Common myeloid progenitor, CD34-positive (primary cell): ENCODE data around the gene UCK1.
"Not testable (repeated sequence)": the region's sequence is repeated elsewhere in the genome, so short reads cannot be mapped to it uniquely, and the experiment has no call there.

ENCODE experiments used
- CTCF ChIA-PET: fragments of 350-600 bp; sonication (Branson Sonifier 250); formaldehyde crosslinking; loops from one replicate; lab custom pipeline; 2021; ENCODE audit warnings: antibody characterized with exemption; lab: Charles Lee
- POLR2A ChIA-PET: fragments of 350-600 bp; sonication (Branson Sonifier 250); formaldehyde crosslinking; loops from one replicate; lab custom pipeline; 2021; ENCODE audit warnings: antibody characterized with exemption; lab: Charles Lee
- DNase-seq, 3 donors: peaks; one replicate each; pipeline versions ENCODE4 v3.0.0 to v3.0.0-alpha.2; 2013
- H3K27ac ChIP-seq, 2 experiments: 1 replicate in 1 of 2; 2 replicates in 1 of 2; pipeline ENCODE4 v1.7.0; 2013; ENCODE audit warnings: inconsistent platforms in 2 of 2, low read length in 2 of 2, mild to moderate bottlenecking in 2 of 2, low read depth in 1 of 2, moderate library complexity in 1 of 2; ENCODE audit not compliant: severe bottlenecking in 2 of 2, insufficient read depth in 1 of 2, poor library complexity in 1 of 2
- H3K27me3 ChIP-seq, 5 experiments: replicated peaks in 2 of 5; 1 replicate in 3 of 5; 2 replicates in 2 of 5; pipeline versions ENCODE4 v1.6.1 to v1.7.0; 2013; ENCODE audit warnings: low read length in 4 of 5, mild to moderate bottlenecking in 2 of 5, moderate library complexity in 2 of 5, inconsistent platforms in 1 of 5; ENCODE audit not compliant: insufficient read depth in 5 of 5, control insufficient read depth in 4 of 5
- H3K36me3 ChIP-seq, 4 experiments: 1 replicate in 2 of 4; 2 replicates in 2 of 4; pipeline versions ENCODE4 v1.6.1 to v1.7.0; 2013; ENCODE audit warnings: low read length in 3 of 4, control low read depth in 1 of 4, mild to moderate bottlenecking in 1 of 4; ENCODE audit not compliant: control insufficient read depth in 4 of 4, insufficient read depth in 4 of 4
- H3K4me1 ChIP-seq, 4 experiments: 1 replicate in 3 of 4; 2 replicates in 1 of 4; pipeline versions ENCODE4 v1.6.1 to v1.7.1; 2013; ENCODE audit warnings: low read length in 3 of 4, mild to moderate bottlenecking in 3 of 4, control low read depth in 1 of 4, inconsistent platforms in 1 of 4, moderate library complexity in 1 of 4; ENCODE audit not compliant: control insufficient read depth in 4 of 4, insufficient read depth in 4 of 4; ENCODE audit errors: control extremely low read depth in 1 of 4
- H3K4me3 ChIP-seq, 7 experiments: 1 replicate in 4 of 7; 2 replicates in 3 of 7; pipeline versions ENCODE4 v1.5.1 to v1.7.0; 2013; ENCODE audit warnings: mild to moderate bottlenecking in 7 of 7, low read length in 6 of 7, moderate library complexity in 6 of 7, inconsistent platforms in 2 of 7, low read depth in 2 of 7, control low read depth in 1 of 7; ENCODE audit not compliant: insufficient read depth in 4 of 7, control insufficient read depth in 1 of 7; ENCODE audit errors: extremely low read depth in 1 of 7
- H3K9me3 ChIP-seq, 5 experiments: 1 replicate in 4 of 5; 2 replicates in 1 of 5; pipeline versions ENCODE4 v1.6.1 to v1.7.1; 2013; ENCODE audit warnings: low read length in 4 of 5, mild to moderate bottlenecking in 2 of 5, inconsistent platforms in 1 of 5, low read depth in 1 of 5, moderate library complexity in 1 of 5; ENCODE audit not compliant: control insufficient read depth in 4 of 5, insufficient read depth in 2 of 5; ENCODE audit errors: control extremely low read depth in 1 of 5
- WGBS: methylation state at CpG from one replicate; pipeline ENCODE4 v1.1.5; 2013; ENCODE audit not compliant: insufficient coverage; 5-methylcytosine and 5-hydroxymethylcytosine counted together

Gene UCK1

DNA sequence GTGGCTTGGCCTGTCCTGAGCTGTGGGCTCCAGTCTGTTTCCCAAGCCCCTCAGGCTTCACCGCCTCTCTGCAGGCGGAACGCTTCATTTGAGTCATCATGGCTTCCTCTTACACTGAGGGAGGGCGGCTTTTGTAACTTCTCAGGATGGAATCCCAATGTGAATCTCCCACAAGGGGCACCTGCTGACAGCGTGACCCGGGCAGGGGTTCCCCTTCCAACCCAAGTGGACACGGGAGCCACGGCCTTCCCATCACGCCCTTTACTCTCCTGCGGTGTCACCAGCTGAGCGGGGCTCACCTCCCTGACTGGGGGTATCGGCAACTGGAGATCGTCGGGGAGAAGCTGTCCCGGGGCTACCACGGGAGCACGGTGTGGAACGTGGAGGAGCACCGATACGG, 12.5 kb downstream of the UCK1 start:
- Histone ChIP-seq H3K27me3 (no peaks in the 10 kb centered on the region), H3K27ac (no peak overlapping the region), H3K4me3 (no peak overlapping the region), H3K9me3 (peaks cover 0 to 4% (median 0%) of the 10 kb centered on the region in 5 experiments), H3K4me1 (no peaks in the 10 kb centered on the region), H3K36me3 (peaks cover 2 to 85% (median 67%) of the 10 kb centered on the region in 4 experiments)
- CTCF ChIA-PET, result no interaction called here
- WGBS, result 98% methylated on average over 20 of the region's 20 CpGs
- DNase-seq, result no peak
- POLR2A ChIA-PET, result no interaction called here

DNA sequence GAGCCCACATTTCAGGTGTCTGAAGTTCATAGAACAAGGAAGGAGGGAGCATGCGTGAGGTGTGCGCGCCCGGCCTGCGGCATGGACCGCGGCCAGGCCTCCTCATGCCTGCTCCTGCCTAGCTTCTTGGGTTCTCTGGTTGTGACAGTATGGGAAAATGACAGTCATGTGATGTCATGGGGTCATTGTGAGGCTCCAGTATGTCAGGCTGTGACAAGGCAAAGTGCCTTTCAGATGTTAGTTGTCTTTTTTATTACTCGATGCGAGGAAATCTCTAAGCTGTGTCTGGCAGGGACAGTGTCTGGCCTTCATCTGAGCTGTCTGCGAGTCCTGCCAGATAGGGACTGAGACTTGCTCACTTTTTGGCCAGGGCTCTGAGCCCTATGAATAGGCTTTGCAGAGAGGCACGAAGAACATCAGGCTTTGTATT, 13.3 kb downstream of the UCK1 start:
- ChIA-PET POLR2A (no interaction called here), CTCF (no interaction called here)
- 98% methylated on average over 5 of the region's 11 CpGs for WGBS
- Histone ChIP-seq H3K4me3 (no peak overlapping the region), H3K9me3 (peaks cover 0 to 4% (median 0%) of the 10 kb centered on the region in 5 experiments), H3K4me1 (no peaks in the 10 kb centered on the region), H3K27me3 (no peaks in the 10 kb centered on the region), H3K36me3 (peaks cover 5 to 86% (median 69%) of the 10 kb centered on the region in 4 experiments), H3K27ac (no peak overlapping the region)
- DNase-seq, result no peak

DNA sequence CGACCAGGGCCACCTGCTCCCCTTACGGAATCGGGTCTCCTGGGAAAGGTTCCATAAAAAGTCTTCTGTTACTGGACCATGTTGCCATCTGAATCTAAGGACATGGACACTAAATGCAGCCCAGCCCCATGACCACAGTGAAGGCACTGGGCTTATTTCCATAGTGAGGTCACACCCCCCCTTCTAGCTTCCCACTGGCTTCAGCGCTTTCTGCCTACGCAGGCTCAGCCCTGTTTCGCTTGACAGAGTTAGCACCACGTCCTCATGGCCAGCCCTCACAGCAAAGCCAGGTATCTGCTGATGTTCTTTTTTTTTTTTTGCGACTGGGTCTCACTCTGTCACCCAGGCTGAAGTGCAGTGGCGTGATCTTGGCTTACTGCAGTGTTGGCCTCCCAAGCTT, 14.1 kb downstream of the UCK1 start:
- POLR2A ChIA-PET, result no interaction called here

DNA sequence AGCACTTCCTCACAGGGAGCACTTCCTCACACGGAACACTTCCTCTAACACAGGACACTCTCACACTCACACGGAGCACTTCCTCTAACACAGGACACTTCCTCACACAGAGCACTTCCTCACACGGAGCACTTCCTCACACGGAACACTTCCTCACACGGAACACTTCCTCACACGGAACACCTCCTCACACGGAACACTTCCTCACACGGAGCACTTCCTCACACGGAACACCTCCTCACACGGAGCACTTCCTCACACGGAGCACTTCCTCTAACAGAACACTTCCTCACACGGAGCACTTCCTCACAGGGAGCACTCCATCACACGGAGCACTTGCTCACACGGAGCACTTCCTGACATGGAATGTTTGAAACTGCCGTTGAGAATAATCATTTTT, 15.0 kb downstream of the UCK1 start:
- Histone ChIP-seq H3K27me3 (no peaks in the 10 kb centered on the region), H3K27ac (no peak overlapping the region), H3K9me3 (peaks cover 0 to 4% (median 0%) of the 10 kb centered on the region in 5 experiments), H3K4me3 (no peak overlapping the region), H3K36me3 (peaks cover 6 to 83% (median 68%) of the 10 kb centered on the region in 4 experiments), H3K4me1 (no peaks in the 10 kb centered on the region)
- ChIA-PET POLR2A (no interaction called here), CTCF (no interaction called here)
- peak in 2 of 3 donors; percentile 26 to 49 for DNase-seq
- 96% methylated on average over 6 of the region's 15 CpGs for WGBS

More for the DNA sequence above, 14.1 kb downstream of the UCK1 start:
- WGBS, result 97% methylated on average over 7 of the region's 9 CpGs
- no peak overlapping the region for H3K4me3 ChIP-seq
- CTCF ChIA-PET, result no interaction called here
- DNase-seq, result peak in 2 of 3 donors; percentile 30 to 38
- no peaks in the 10 kb centered on the region for H3K4me1 ChIP-seq
- H3K27me3 ChIP-seq, result no peaks in the 10 kb centered on the region
- H3K9me3 ChIP-seq, result peaks cover 0 to 4% (median 0%) of the 10 kb centered on the region in 5 experiments
- H3K36me3 ChIP-seq, result peaks cover 6 to 83% (median 70%) of the 10 kb centered on the region in 4 experiments
- no peak overlapping the region for H3K27ac ChIP-seq

DNA sequence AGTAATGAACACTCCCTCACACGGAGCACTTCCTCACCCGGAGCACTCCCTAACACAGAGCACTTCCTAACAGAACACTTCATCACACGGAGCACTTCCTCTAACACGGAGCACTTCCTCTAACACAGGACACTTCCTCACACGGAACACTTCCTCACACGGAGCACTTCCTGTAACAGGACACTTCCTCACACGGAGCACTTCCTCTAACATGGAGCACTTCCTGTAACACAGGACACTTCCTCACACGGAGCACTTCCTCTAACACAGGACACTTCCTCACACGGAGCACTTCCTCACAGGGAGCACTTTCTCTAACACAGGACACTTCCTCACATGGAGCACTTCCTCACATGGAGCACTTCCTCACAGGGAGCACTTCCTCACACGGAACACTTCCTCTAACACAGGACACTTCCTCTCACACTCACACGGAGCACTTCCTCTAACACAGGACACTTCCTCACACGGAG, 15.5 kb downstream of the UCK1 start:
- POLR2A ChIA-PET, H3K9me3 ChIP-seq, H3K27me3 ChIP-seq, CTCF ChIA-PET, H3K4me3 ChIP-seq, H3K27ac ChIP-seq, H3K4me1 ChIP-seq: not testable (repeated sequence)
- WGBS, result 76% methylated on average over 5 of the region's 12 CpGs
- peak in 2 of 3 donors; percentile 53 to 57 for DNase-seq
- peaks cover 10 to 84% (median 70%) of the 10 kb centered on the region in 4 experiments for H3K36me3 ChIP-seq

DNA sequence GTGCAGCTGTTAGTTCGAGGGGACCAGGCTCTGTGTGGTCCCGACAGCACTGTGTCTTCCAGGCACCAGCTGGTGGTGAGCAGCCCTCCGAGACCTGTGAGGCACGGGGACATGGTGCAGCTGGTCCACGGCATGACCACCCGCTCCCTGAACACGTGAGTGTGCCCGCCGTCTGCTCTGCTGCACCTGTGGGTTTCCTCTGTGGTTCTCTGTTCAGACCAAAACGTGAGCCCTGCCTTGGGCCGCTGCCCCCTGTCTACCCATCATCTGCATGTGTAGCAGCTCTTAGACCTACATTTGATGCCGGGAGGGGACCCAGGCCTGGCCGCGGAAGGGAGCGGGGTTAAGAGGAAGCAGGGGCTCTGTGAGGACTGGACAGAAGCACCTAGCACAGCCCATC, 17.9 kb downstream of the UCK1 start:
- Histone ChIP-seq H3K4me1 (no peaks in the 10 kb centered on the region), H3K9me3 (peaks cover 0 to 4% (median 0%) of the 10 kb centered on the region in 5 experiments), H3K4me3 (no peak overlapping the region), H3K36me3 (peaks cover 7 to 72% (median 59%) of the 10 kb centered on the region in 4 experiments), H3K27me3 (no peaks in the 10 kb centered on the region), H3K27ac (no peak overlapping the region)
- WGBS, result 92% methylated on average over 15 of the region's 15 CpGs
- ChIA-PET CTCF (no interaction called here), POLR2A (no interaction called here)
- no peak for DNase-seq

DNA sequence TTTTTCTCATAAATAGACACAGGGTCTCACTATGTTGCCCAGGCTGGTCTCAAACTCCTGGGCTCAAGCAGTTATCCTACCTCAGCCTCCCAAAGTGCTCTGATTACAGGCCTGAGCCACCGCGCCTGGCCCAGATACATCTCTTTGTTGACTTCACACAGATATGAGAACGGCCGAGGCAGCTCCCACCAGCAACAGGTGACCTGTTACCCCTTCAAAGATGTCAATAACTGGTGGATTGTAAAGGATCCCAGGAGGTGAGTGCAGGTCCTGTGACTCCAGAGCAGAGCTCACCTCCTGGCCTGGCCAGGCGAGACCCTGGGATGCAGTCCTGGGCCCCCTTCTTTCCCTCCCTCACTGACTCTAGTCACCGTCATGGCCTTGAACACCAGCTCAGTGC, 19.2 kb downstream of the UCK1 start:
- H3K4me1 ChIP-seq, result no peaks in the 10 kb centered on the region
- ChIA-PET CTCF (no interaction called here), POLR2A (no interaction called here)
- H3K4me3 ChIP-seq, result no peak overlapping the region
- H3K27ac ChIP-seq, result no peak overlapping the region
- no peak for DNase-seq
- peaks cover 9 to 72% (median 59%) of the 10 kb centered on the region in 4 experiments for H3K36me3 ChIP-seq
- H3K27me3 ChIP-seq, result no peaks in the 10 kb centered on the region
- peaks cover 0 to 4% (median 0%) of the 10 kb centered on the region in 5 experiments for H3K9me3 ChIP-seq
- 93% methylated on average over 6 of the region's 6 CpGs for WGBS
